IPS DF 6.9 (cell line): ENCODE data around the gene FAAP100.

Experiments
- DNase-seq: peaks from one replicate; pipeline ENCODE4 v3.0.0-alpha.2; 2013; ENCODE audit warnings: low read depth, low spot score
- H3K27ac ChIP-seq: one replicate; pipeline ENCODE4 v1.5.1; 2013; ENCODE audit warnings: low read length, control low read depth
- H3K27me3 ChIP-seq: 2 replicates; pipeline ENCODE4 v1.6.1; 2013; ENCODE audit warnings: mild to moderate bottlenecking, low read length; ENCODE audit not compliant: control insufficient read depth, insufficient read depth
- H3K36me3 ChIP-seq: 2 replicates; pipeline ENCODE4 v1.6.1; 2013; ENCODE audit warnings: low read length; ENCODE audit not compliant: control insufficient read depth, insufficient read depth
- H3K4me1 ChIP-seq: 2 replicates; pipeline ENCODE4 v1.6.1; 2013; ENCODE audit warnings: low read length; ENCODE audit not compliant: control insufficient read depth, insufficient read depth
- H3K4me3 ChIP-seq: 2 replicates; pipeline ENCODE4 v1.5.1; 2013; ENCODE audit warnings: mild to moderate bottlenecking, low read length
- H3K9me3 ChIP-seq: 2 replicates; pipeline ENCODE4 v1.6.1; 2013; ENCODE audit warnings: low read length, inconsistent platforms; ENCODE audit not compliant: control insufficient read depth, insufficient read depth
- WGBS: extraction: QIAGEN DNeasy Blood & Tissue Kit; methylation state at CpG from one replicate; pipeline ENCODE4 v1.1.7; 2013; ENCODE audit warnings: mixed read lengths, missing lambda C conversion rate; ENCODE audit not compliant: insufficient read length, insufficient coverage; 5-methylcytosine and 5-hydroxymethylcytosine counted together

Gene FAAP100

DNA sequence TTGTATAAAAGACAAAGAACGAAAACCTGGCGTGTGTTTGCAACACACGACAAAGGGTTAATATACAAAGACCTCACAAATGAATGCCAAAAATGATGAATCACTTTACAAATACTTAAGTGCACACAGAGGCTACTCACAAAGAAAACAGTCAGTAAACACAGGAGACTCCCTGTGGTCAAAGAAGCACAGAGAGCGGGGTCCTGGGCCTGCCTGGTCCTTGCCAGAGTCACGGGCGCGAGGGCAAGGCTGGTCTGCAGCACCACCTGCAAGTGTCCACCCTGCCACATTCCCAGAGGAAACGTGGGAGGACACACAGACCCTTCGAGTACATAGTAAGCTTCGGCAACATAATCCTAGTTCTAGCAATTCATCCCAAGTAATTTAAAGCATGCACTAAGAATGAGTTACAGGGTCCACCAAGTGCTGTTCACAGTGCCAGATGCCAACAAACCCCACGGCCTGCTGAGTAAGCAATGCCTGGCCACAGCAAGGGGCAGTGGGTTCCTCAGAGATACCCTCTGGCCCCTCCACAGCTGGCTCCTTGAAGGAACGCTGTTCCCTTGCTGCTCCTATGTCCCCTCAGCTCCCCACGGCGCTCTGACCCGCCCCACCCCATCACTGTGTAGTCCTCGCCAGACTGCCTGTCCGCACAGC lies 24.6 kb upstream of the FAAP100 start:
- Histone ChIP-seq H3K9me3 (no peaks in the 10 kb centered on the region), H3K27me3 (no peaks in the 10 kb centered on the region), H3K36me3 (peaks cover 4% of the 10 kb centered on the region), H3K4me3 (no peak overlapping the region), H3K4me1 (no peaks in the 10 kb centered on the region), H3K27ac (no peak overlapping the region)
- no CpG with 5 or more reads among the region's 17 CpGs for WGBS
- no peak for DNase-seq

DNA sequence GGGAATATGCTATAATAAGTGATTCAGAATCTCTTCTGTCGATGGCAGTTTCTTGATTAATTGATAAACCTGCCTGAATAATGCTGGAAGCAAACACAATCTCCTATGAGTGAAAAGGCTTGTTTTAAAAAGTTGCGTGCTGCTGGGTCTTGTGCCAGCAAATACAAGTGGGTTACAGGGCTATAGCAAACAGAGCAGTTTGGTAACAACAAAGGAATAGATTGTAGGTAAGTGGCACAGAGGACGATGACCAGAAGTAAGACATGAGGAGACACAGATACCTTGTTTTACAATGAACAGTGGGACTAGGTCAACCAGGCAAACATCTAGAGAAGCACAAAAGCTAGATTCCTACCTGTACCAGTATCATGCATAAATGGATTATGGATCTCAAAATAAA lies 23.7 kb upstream of the FAAP100 start:
- DNase-seq = no peak
- WGBS = no CpG with 5 or more reads among the region's 3 CpGs
- Histone ChIP-seq H3K27ac (no peak overlapping the region), H3K36me3 (peaks cover 7% of the 10 kb centered on the region), H3K4me1 (no peaks in the 10 kb centered on the region), H3K27me3 (no peaks in the 10 kb centered on the region), H3K4me3 (no peak overlapping the region), H3K9me3 (no peaks in the 10 kb centered on the region)

DNA sequence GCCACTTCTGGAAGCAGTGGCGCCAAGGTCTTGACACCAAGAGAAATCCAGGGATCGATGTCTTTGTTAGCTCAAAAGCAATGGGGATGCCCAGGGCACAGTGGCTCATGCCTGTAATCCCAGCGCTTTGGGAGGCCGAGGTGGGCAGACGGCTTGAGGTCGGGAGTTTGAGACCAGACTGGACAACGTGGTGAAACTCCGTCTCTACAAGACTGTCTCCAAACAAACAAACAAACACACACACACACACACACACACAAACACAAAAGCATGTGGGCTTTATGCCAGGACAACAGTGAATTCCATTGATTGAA lies 22.4 kb upstream of the FAAP100 start:
- DNase-seq = no peak
- Histone ChIP-seq H3K4me3 (no peak overlapping the region), H3K36me3 (peaks cover 16% of the 10 kb centered on the region), H3K27ac (no peak overlapping the region), H3K27me3 (no peaks in the 10 kb centered on the region), H3K4me1 (no peaks in the 10 kb centered on the region), H3K9me3 (no peaks in the 10 kb centered on the region)
- no CpG with 5 or more reads among the region's 8 CpGs for WGBS

DNA sequence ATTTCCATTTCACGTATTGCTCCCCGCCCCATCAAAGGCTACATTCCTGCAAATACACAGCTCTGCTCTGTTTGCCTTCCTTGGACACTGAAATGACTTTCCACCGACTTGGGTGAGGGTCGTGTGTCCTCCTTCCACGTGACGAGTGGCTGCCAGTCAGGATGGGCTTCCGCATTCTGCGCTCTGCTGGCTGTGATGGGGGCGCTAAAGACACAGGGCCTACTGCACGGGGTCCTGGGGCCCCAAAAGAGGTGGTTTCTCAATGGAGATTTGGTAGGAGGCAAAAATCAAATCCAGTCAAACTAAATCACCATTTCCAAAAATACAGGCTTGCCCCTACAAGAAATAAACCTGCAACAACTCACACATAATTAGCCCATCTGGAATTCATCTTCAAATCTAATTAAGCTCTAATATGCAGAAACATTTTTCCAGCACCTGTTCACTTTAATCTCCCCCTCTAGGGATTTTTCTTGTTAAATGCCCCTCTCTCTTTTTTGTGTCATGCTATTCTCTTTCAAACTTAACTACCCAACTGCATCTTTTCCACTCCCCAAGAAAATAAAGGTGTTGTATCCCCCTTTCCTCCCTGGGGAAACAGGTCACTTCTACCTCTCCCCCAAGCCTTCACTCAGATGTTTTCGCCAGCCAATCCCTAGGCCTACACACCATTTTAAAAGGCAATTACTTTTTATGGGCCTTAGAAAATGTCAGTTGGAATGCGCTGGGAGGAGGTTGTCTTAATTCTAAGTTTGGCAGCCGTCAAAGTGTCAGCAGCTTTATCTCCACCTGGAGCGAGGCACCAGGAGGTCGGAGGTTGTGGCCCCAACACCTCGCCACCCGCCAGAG lies 21.9 kb upstream of the FAAP100 start:
- WGBS = no CpG with 5 or more reads among the region's 17 CpGs
- H3K27ac ChIP-seq = no peak overlapping the region
- H3K4me1 ChIP-seq = no peaks in the 10 kb centered on the region
- H3K9me3 ChIP-seq = no peaks in the 10 kb centered on the region
- peaks cover 18% of the 10 kb centered on the region for H3K36me3 ChIP-seq
- no peak for DNase-seq
- H3K4me3 ChIP-seq = no peak overlapping the region
- no peaks in the 10 kb centered on the region for H3K27me3 ChIP-seq

DNA sequence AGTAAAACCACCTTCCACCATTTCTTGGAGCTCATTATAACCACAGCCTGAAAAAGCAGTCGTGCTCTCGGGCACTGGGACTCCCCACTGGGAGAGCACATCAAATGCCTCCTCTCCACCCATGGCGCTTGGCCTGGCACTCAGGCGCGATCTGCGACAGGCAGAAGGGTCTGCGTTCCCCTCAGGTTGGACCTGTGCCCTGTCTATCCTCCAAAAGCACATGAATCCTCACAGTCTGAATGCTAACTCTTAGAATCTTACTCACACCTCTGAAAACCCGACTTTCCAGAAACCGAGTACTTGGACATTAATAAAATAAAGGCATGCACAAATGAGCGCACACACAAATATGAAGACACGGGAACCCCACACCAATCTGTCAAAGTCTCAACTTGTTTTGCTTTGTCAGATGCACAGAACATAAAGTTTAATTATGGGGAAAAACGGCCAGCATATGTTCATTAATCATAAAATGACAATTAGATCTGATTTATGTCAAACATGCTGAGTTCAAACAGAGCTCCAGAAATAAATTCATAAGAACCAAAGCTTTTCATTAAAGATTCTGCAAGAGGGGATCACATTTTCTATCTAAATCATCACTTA lies 20.5 kb upstream of the FAAP100 start:
- H3K36me3 ChIP-seq = peaks cover 23% of the 10 kb centered on the region
- H3K27me3 ChIP-seq = no peaks in the 10 kb centered on the region
- no CpG with 5 or more reads among the region's 12 CpGs for WGBS
- DNase-seq = no peak
- no peak overlapping the region for H3K27ac ChIP-seq
- H3K4me3 ChIP-seq = no peak overlapping the region
- no peaks in the 10 kb centered on the region for H3K9me3 ChIP-seq
- H3K4me1 ChIP-seq = no peaks in the 10 kb centered on the region

DNA sequence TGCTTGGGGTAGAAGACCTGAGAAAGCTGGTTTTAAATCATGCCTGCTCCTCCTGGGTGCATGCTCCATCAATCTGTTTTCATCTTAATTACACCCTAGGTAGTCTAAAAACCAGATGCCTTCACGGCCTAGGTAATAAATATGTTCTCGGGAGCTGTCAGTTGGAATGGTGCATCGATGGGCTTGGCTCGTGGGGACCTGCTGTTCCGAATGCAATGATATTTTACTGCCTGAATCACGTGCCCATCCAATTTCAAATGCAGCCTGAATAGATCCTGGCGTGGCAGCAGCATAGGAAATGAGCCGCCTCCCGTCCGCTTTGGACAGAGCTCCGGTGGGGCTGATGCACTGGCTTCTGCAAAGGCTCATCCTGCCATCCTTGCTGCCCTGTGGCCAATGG lies 18.8 kb upstream of the FAAP100 start:
- no peaks in the 10 kb centered on the region for H3K27me3 ChIP-seq
- H3K9me3 ChIP-seq = no peaks in the 10 kb centered on the region
- H3K27ac ChIP-seq = no peak overlapping the region
- WGBS = no CpG with 5 or more reads among the region's 11 CpGs
- no peak overlapping the region for H3K4me3 ChIP-seq
- no peaks in the 10 kb centered on the region for H3K4me1 ChIP-seq
- H3K36me3 ChIP-seq = peaks cover 32% of the 10 kb centered on the region
- no peak for DNase-seq

DNA sequence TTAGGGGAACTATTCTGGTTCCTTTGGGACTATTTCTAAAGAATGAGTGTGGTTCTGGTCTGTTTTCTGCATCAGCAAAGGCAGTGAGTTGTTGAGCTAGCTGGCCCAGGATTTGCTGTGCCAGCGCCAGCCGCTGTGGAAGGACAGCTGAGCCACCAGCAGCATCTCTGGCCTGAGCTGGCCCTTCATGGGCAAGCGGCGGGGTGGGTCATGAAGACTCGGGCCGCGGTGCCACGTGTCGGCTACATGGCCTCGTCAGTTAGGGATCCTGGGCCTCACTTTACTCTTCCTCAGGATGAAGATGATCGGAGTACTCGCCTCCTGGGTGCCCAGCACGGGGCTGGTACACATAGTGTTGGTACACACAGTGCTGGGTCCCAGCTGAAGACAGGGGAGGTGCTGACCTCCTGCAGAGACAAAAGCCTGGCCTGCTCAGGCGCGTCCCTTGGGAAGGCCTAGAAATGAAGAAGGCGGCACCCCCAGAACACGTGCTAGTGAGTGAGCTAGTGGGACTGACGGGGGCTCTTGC lies 17.9 kb upstream of the FAAP100 start:
- WGBS = no CpG with 5 or more reads among the region's 18 CpGs
- no peaks in the 10 kb centered on the region for H3K27me3 ChIP-seq
- no peaks in the 10 kb centered on the region for H3K9me3 ChIP-seq
- DNase-seq = no peak
- H3K27ac ChIP-seq = no peak overlapping the region
- no peaks in the 10 kb centered on the region for H3K4me1 ChIP-seq
- H3K36me3 ChIP-seq = peaks cover 41% of the 10 kb centered on the region
- H3K4me3 ChIP-seq = no peak overlapping the region

DNA sequence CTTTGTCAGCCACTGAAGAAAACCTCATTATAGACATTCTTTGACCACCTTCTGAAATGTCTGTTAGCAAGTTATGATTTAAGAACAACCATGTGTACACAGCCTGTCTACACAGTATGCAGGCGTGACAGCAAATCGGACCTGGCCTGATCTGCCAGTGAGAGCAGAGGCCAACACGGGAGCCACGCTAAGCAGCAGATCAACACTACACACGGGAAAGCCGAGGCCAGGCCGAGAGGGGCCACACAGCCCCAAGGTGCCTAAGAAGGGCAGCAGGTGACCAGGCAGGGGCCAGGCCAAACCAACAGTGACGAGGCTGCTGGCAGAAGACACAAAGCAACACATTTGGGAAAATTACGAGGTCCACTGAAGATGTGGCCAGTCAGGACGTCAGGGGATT lies 16.3 kb upstream of the FAAP100 start:
- no peak for DNase-seq
- H3K4me1 ChIP-seq = no peaks in the 10 kb centered on the region
- no peaks in the 10 kb centered on the region for H3K27me3 ChIP-seq
- H3K36me3 ChIP-seq = peaks cover 47% of the 10 kb centered on the region
- no peaks in the 10 kb centered on the region for H3K9me3 ChIP-seq
- H3K27ac ChIP-seq = no peak overlapping the region
- H3K4me3 ChIP-seq = no peak overlapping the region
- WGBS = no CpG with 5 or more reads among the region's 10 CpGs

DNA sequence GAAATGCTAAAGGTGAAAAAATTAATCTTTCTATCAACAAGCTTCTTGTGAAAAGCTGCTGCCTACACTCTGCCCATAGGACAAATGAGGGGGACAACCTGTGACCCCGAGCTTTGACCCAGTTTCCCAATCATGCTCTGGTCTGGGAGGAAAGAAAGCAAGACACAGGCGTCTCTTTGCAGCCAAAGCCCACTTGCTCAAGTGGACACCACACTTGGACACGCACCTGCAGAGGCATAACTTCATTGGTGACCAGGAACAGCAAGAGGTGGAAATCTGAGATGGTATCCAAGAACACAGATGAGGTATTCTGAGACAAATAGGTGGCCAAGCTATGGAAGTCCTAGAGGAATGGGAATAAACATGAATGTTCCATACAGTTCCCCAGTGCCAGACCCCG lies 15.0 kb upstream of the FAAP100 start:
- Histone ChIP-seq H3K27ac (no peak overlapping the region), H3K36me3 (peaks cover 47% of the 10 kb centered on the region), H3K4me3 (no peak overlapping the region), H3K27me3 (no peaks in the 10 kb centered on the region), H3K9me3 (no peaks in the 10 kb centered on the region), H3K4me1 (no peaks in the 10 kb centered on the region)
- no CpG with 5 or more reads among the region's 4 CpGs for WGBS
- DNase-seq = no peak

DNA sequence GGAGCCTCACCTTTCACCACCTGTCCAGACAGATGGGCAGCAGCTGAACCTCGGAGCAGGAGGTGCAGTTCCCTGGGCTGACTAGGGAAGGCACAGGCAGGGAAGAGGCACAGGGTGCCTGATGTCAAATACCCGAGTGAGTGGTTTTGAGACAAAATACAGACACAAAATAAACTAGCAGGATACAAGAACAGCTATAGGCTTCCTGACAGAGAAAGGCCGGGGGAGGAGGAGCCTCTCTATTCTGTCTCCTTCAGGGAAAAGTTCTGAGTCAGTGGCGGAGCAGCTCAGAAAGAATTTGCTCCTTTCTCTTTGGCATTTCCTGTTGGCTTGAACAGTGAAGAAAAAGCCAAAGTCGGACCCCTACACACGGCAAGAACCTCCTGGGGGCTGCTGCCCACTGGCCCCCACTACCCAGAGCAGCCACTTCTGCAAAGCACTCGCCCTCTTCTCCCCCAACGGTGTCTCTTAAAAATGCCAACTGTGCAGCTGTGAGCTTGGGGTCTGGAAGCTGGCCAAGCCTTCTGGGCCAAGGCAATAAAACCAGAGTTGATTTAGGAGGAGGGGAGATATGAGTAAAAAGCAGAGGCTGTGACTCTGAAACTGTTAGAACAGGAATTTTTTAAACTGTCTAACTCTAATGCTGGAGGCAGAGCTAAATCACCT lies 14.4 kb upstream of the FAAP100 start:
- no peak overlapping the region for H3K4me3 ChIP-seq
- H3K4me1 ChIP-seq = no peaks in the 10 kb centered on the region
- peaks cover 48% of the 10 kb centered on the region for H3K36me3 ChIP-seq
- WGBS = no CpG with 5 or more reads among the region's 8 CpGs
- no peak for DNase-seq
- no peaks in the 10 kb centered on the region for H3K9me3 ChIP-seq
- H3K27me3 ChIP-seq = no peaks in the 10 kb centered on the region
- H3K27ac ChIP-seq = no peak overlapping the region
